Measurements from ENCODE around the gene MCC.

Gene MCC

GRCh38 chr5:113150821-113151220 lies 337.4 kb downstream of the MCC start:
- TF ChIP-seq CTCF (IDR thresholded peaks at IDR 0.05; ENCODE audit: low read depth, low read length, missing control alignments) = no peak
- DNase-seq (ENCODE audit: low read depth) = no peak
- H3K4me3 ChIP-seq (ENCODE audit: low read depth, low read length) = no peak overlapping the region

- no peak for TF ChIP-seq CTCF (IDR thresholded peaks at IDR 0.05; ENCODE audit: low read depth, low read length, missing control alignments)
- no peak for DNase-seq (ENCODE audit: low read depth)
- H3K4me3 ChIP-seq (ENCODE audit: low read depth, low read length) = no peak overlapping the region
Measured at GRCh38 chr5:113150221-113150620, 338.0 kb downstream of the MCC start.

- no peak overlapping the region for H3K4me3 ChIP-seq (ENCODE audit: low read depth, low read length)
- no peak for TF ChIP-seq CTCF (IDR thresholded peaks at IDR 0.05; ENCODE audit: low read depth, low read length, missing control alignments)
- DNase-seq (ENCODE audit: low read depth) = no peak
Measured at GRCh38 chr5:113147537-113147936, 340.7 kb downstream of the MCC start.

GRCh38 chr5:113147101-113147508 lies 341.1 kb downstream of the MCC start:
- DNase-seq (ENCODE audit: low read depth) = no peak
- H3K4me3 ChIP-seq (ENCODE audit: low read depth, low read length) = no peak overlapping the region
- TF ChIP-seq CTCF (IDR thresholded peaks at IDR 0.05; ENCODE audit: low read depth, low read length, missing control alignments) = no peak

- no peak for TF ChIP-seq CTCF (IDR thresholded peaks at IDR 0.05; ENCODE audit: low read depth, low read length, missing control alignments)
- no peak for DNase-seq (ENCODE audit: low read depth)
- no peak overlapping the region for H3K4me3 ChIP-seq (ENCODE audit: low read depth, low read length)
Measured at GRCh38 chr5:113145757-113146387, 342.4 kb downstream of the MCC start.

DNA sequence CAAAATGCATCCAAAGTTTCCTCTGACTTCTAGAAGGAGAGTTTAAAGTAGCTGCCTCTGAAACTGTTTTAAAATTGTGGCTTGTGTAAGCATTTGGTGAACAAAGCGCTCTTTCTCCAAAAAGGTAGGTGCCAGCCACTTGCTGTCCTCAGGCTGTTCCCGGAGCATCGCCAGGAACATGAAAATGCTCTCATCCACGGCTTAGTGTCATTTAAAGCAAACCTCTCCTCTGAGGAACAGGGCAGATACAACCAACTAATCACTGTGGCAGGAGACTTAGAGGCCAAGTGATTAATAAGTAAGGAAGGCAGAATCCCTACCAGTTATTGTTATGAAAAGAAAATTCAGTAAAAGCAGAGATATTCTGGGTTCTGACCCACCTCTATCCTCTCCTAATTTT lies 346.1 kb downstream of the MCC start:
- H3K4me3 ChIP-seq (ENCODE audit: low read depth, low read length) = no peak overlapping the region
- DNase-seq (ENCODE audit: low read depth) = no peak
- TF ChIP-seq CTCF (IDR thresholded peaks at IDR 0.05; ENCODE audit: low read depth, low read length, missing control alignments) = no peak
